Measurements from ENCODE around the gene PARM1.

The PARM1 gene

DNA sequence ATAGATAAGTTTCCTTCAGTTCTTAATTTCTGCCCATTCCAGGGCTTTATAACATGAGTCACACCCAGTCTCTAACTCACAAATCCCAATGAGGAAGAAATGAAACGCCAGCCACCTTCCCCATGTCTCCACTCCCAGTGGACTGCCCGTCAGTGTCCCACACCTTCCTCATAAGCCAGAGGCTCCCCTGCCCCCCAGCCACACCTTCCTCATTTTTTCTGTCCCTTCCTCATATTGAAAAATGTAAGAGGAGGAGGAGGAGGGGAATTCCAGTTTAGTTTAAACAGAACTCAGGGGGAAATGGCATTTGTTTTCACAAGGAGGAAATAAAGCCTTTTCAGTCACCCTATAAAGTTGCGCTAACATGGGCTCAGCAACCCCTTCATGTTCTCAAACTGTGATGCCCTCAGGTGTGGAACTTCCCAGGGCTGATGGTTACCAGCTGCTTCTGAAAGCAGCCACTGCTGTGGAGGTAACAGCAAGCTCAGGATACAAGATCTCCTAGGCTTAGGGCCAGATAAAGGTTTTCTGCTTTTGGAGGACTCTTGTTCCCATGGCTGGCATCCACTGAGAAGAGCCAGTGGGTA lies 97.8 kb downstream of the PARM1 start:
- H3K27ac ChIP-seq: no peak overlapping the region

GRCh38 chr4:75031775-75032174 lies 98.9 kb downstream of the PARM1 start:
- TF ChIP-seq, protein P1, sequence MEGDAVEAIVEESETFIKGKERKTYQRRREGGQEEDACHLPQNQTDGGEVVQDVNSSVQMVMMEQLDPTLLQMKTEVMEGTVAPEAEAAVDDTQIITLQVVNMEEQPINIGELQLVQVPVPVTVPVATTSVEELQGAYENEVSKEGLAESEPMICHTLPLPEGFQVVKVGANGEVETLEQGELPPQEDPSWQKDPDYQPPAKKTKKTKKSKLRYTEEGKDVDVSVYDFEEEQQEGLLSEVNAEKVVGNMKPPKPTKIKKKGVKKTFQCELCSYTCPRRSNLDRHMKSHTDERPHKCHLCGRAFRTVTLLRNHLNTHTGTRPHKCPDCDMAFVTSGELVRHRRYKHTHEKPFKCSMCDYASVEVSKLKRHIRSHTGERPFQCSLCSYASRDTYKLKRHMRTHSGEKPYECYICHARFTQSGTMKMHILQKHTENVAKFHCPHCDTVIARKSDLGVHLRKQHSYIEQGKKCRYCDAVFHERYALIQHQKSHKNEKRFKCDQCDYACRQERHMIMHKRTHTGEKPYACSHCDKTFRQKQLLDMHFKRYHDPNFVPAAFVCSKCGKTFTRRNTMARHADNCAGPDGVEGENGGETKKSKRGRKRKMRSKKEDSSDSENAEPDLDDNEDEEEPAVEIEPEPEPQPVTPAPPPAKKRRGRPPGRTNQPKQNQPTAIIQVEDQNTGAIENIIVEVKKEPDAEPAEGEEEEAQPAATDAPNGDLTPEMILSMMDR (conservative IDR thresholded peaks at IDR 0.05): no peak
- H3K27ac ChIP-seq: no peak overlapping the region

More for the DNA sequence above, 97.8 kb downstream of the PARM1 start:
- TF ChIP-seq, protein P1 (conservative IDR thresholded peaks at IDR 0.05): no peak

DNA sequence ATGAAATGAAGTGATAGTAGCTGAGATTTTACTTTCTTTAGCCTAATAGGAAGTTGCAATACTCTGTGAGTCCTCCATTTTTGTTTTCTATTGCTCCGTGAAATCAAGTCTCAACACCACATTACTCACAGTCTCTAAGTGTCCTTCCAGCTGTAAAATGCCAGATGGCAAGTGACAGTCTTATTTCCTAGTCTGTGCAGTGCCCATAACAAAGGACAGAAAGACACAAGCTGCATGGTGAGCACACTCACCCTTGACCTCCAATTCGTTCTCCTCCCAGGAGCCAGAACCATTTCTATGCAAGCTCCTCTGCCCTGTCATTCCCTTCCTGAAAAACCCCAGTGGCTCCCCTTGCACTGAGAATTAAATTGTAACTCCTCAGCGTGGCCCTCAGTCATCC lies 101.6 kb downstream of the PARM1 start:
- H3K27ac ChIP-seq: no peak overlapping the region
- TF ChIP-seq, protein P1 (conservative IDR thresholded peaks at IDR 0.05): no peak

GRCh38 chr4:75035321-75035720 lies 102.4 kb downstream of the PARM1 start:
- TF ChIP-seq, protein P1 (conservative IDR thresholded peaks at IDR 0.05): no peak

GRCh38 chr4:75036046-75036830 lies 103.3 kb downstream of the PARM1 start:
- TF ChIP-seq, protein P1 (conservative IDR thresholded peaks at IDR 0.05): no peak
- H3K27ac ChIP-seq: no peak overlapping the region

More at GRCh38 chr4:75035321-75035720, 102.4 kb downstream of the PARM1 start:
- H3K27ac ChIP-seq: no peak overlapping the region

- TF ChIP-seq, protein P1 (conservative IDR thresholded peaks at IDR 0.05): no peak
Measured at GRCh38 chr4:75037252-75037651, 104.3 kb downstream of the PARM1 start.

GRCh38 chr4:75038376-75038775 lies 105.5 kb downstream of the PARM1 start:
- peak overlapping the region; percentile 62 for H3K27ac ChIP-seq
- TF ChIP-seq, protein P1 (conservative IDR thresholded peaks at IDR 0.05): no peak

More at GRCh38 chr4:75037252-75037651, 104.3 kb downstream of the PARM1 start:
- no peak overlapping the region for H3K27ac ChIP-seq

Data from VCaP (cell line).